Activated CD4-positive, alpha-beta T cell treated with anti-CD3 and anti-CD28 coated beads, Interleukin-2, amount 10 ng/mL, durations not matched to agents 24 days and 14 days (primary cell): ENCODE measurements around the gene IFT52. TPM values are rescaled to one million over a fixed set of nuclear protein-coding genes. Genes with fewer than 3 reads are reported as not detected.

Experiments
- DNase-seq: peaks from one replicate; pipeline ENCODE4 v3.0.0; 2022
- H3K27ac Mint-ChIP-seq: one replicate; pipeline ENCODE4 v1.8.0; 2022; ENCODE audit warnings: mild to moderate bottlenecking, mixed read lengths
- H3K27me3 Mint-ChIP-seq: one replicate; pipeline ENCODE4 v1.8.0; 2022; ENCODE audit warnings: mixed read lengths
- H3K36me3 Mint-ChIP-seq: one replicate; pipeline ENCODE4 v1.8.0; 2022; ENCODE audit warnings: low read depth, mild to moderate bottlenecking, mixed read lengths
- H3K4me1 Mint-ChIP-seq: one replicate; pipeline ENCODE4 v1.8.0; 2021; ENCODE audit warnings: mixed read lengths
- H3K4me3 Mint-ChIP-seq: one replicate; pipeline ENCODE4 v1.8.0; 2022; ENCODE audit warnings: mild to moderate bottlenecking, moderate library complexity, mixed read lengths
- H3K9me3 Mint-ChIP-seq: one replicate; pipeline ENCODE4 v1.8.0; 2021; ENCODE audit warnings: mixed read lengths
- intact Hi-C: fragments of 100-400 bp; cut with micrococcal nuclease; formaldehyde crosslinking; loops from one replicate; pipeline ENCODE4 v1.15.1; 2023
- total RNA-seq: library from RNA; stranded (reverse); gene quantifications from 2 replicates; pipeline ENCODE4 v1.2.3, GENCODE V29; 2022

The IFT52 gene
- total RNA-seq, 1 donor from 2014 or later = 18.6 TPM

DNA sequence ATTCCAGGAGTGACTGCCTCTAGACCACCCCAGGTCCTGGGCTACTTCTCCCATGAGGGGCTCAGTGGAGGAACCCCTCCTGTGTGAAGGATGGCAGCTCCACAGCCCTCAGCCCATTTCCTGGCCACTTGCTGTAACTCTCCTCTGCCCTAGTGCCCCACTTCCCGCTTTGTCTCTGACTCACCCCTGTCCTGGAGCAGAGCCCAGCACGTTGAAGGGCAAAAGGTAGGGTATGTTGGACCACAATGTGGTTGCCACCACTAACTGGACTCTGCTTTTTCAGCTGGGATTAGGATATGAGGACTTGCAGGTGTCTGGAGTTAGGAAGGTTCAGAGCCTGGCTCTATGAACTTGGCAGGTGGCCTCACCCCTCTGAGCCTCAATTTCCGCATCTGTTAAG is 78.6 kb downstream of the IFT52 start:
- Mint-ChIP-seq H3K4me1 (peaks cover 12% of the 10 kb centered on the region), H3K4me3 (no peak overlapping the region), H3K27me3 (peaks cover 5% of the 10 kb centered on the region), H3K27ac (no peak overlapping the region), H3K36me3 (peaks cover 13% of the 10 kb centered on the region), H3K9me3 (no peaks in the 10 kb centered on the region)
- DNase-seq = no peak
- intact Hi-C loops = no loop called here

DNA sequence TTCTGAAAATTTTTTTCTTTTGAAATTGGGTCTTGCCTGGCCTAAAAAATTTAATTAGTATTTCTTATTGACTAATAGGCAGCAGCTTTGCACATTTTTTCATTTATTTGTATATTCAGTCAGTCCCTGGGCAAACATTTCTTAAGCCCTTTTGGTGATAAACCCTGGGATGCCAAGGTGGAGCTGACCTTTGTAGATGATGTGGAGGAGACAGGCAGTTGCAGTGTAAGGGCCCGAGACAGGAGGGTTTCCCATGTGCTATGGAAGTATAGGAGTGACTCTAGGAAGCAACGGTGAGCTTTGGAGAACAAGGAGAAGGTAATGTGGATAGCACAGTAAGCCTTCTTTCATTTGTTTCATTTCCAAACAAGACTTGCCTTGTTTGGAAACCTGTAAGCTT is 79.7 kb downstream of the IFT52 start:
- intact Hi-C loops = no loop called here
- Mint-ChIP-seq H3K36me3 (peaks cover 13% of the 10 kb centered on the region), H3K4me1 (peaks cover 12% of the 10 kb centered on the region), H3K27me3 (peaks cover 3% of the 10 kb centered on the region), H3K9me3 (no peaks in the 10 kb centered on the region), H3K4me3 (no peak overlapping the region), H3K27ac (no peak overlapping the region)
- no peak for DNase-seq

DNA sequence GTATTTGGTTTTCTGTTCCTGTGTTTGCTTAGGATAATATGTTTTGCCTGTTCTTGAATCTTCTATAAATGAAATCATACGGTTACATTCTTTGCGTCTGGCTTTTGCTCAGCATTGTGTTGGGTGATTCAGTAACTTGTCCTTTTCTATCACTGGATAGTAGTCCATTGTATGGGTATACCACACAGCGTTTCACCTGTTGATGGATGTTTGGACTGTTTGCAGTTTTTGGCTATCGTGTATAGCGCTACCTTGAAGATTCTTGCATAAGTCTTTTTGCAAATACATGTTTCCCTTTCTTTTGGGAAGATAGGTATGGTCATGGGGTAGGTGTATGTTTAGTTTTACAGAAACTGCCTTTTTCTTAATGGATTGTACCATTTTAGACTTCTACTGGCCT is 85.6 kb downstream of the IFT52 start:
- Mint-ChIP-seq H3K27ac (no peak overlapping the region), H3K4me3 (no peak overlapping the region), H3K9me3 (no peaks in the 10 kb centered on the region), H3K36me3 (peaks cover 24% of the 10 kb centered on the region), H3K27me3 (no peaks in the 10 kb centered on the region), H3K4me1 (peaks cover 8% of the 10 kb centered on the region)
- DNase-seq = no peak
- intact Hi-C loops = no loop called here

DNA sequence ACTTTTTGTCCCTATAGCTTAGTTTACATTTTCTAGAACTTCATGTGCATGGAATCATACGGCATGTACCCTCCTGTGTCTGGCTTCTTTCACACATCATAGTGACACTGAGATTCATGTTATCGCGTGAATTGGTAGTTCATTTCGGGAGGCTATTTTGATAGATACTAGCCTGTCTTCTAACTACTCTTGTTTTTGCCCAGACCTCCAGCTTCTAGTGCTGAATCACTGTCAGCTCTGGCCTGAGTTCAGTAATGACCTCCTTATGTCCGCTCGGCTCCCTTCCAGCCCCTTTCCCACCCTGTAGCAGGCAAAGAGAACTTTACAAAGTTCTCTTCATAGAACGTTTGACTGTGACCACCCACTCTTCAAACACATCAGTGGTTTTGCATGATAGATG is 90.2 kb downstream of the IFT52 start:
- H3K36me3 Mint-ChIP-seq = peaks cover 15% of the 10 kb centered on the region
- no peak overlapping the region for H3K4me3 Mint-ChIP-seq
- no peak overlapping the region for H3K27ac Mint-ChIP-seq
- intact Hi-C loops = no loop called here
- no peak for DNase-seq
- no peaks in the 10 kb centered on the region for H3K27me3 Mint-ChIP-seq
- H3K9me3 Mint-ChIP-seq = no peaks in the 10 kb centered on the region
- H3K4me1 Mint-ChIP-seq = peaks cover 11% of the 10 kb centered on the region

DNA sequence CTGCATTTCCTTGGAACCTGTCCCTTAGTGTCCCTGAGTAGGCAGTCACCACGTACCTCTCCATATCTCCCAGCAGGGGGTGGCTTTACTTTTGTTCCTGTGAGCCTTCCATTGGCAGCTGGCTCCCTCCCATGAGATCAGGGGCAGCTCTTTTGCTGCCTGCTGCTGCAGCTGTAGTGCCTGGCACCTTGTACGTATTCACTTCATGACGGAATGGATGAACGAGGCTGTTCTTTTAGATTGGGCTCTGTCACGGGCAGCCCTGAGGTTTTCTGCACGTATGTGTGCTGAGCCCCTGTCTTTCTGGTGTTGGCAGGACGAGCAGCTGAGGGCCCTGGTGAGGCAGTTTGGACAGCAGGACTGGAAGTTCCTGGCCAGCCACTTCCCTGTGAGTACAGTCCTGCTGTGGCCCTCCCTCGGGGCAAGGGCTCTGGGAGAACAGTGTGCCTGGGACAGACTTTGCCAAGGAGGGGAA is 90.8 kb downstream of the IFT52 start:
- Mint-ChIP-seq H3K9me3 (no peaks in the 10 kb centered on the region), H3K4me1 (peaks cover 8% of the 10 kb centered on the region), H3K4me3 (no peak overlapping the region), H3K27me3 (no peaks in the 10 kb centered on the region), H3K36me3 (peaks cover 15% of the 10 kb centered on the region), H3K27ac (peak overlapping the region; percentile 58)
- intact Hi-C loops = no loop called here
- no peak for DNase-seq

DNA sequence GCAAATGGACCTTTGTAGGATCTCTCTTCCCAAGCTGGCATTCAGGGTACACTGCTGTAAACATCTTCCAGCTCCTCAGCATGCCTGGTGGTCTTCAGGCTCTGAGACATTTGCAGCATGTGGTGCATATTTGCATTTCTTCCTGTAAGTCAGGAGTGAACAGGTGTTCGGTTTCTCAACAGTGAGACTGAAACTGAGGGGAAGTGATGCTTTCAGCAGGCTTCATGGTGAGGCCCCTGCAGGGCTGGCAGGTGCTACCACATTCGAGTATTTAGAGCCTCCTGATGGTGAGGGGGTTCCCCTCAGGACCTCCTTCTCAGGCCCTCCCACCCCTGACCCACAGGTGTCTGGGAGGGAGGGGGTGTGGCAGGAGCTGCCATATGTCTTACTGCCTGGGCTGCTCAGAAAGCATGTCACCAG is 91.3 kb downstream of the IFT52 start:
- intact Hi-C loops = no loop called here
- no peak for DNase-seq
- Mint-ChIP-seq H3K27ac (no peak overlapping the region), H3K36me3 (peaks cover 15% of the 10 kb centered on the region), H3K4me1 (peaks cover 8% of the 10 kb centered on the region), H3K9me3 (no peaks in the 10 kb centered on the region), H3K4me3 (no peak overlapping the region), H3K27me3 (no peaks in the 10 kb centered on the region)

DNA sequence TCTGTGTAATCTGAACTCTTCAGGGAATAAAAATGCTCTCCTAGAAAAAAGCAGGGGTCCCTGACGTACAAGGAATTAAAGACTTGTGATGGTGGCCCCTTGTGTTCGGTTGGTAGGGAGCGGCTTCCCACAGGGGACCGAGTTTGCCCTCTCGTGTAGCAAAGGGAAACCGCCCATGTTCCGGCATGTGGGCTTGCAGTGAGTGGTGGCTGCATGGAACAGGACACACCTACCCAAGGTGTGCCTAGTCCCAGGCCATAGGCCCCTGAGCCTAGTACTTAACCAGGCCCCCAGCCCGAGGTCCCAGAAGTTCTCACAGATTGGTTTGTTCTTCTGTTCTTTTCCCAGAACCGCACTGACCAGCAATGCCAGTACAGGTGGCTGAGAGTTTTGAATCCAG is 91.7 kb downstream of the IFT52 start:
- H3K9me3 Mint-ChIP-seq = no peaks in the 10 kb centered on the region
- H3K4me1 Mint-ChIP-seq = peaks cover 6% of the 10 kb centered on the region
- H3K36me3 Mint-ChIP-seq = peaks cover 13% of the 10 kb centered on the region
- H3K27me3 Mint-ChIP-seq = no peaks in the 10 kb centered on the region
- intact Hi-C loops = no loop called here
- no peak for DNase-seq
- no peak overlapping the region for H3K4me3 Mint-ChIP-seq
- no peak overlapping the region for H3K27ac Mint-ChIP-seq

DNA sequence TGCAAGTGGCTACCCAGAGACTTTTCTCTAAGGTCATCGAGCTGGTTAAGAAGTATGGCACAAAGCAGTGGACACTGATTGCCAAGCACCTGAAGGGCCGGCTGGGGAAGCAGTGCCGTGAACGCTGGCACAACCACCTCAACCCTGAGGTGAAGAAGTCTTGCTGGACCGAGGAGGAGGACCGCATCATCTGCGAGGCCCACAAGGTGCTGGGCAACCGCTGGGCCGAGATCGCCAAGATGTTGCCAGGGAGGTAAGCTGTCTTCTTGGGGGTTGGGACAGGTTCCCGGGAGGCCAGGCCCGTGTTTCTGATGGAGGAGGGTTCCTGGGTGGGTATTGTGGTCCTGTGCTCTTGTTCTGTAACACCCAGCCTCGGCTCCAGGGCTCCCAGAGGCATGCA is 96.1 kb downstream of the IFT52 start:
- peaks cover 21% of the 10 kb centered on the region for H3K36me3 Mint-ChIP-seq
- no peak for DNase-seq
- no peak overlapping the region for H3K27ac Mint-ChIP-seq
- H3K27me3 Mint-ChIP-seq = no peaks in the 10 kb centered on the region
- no peaks in the 10 kb centered on the region for H3K9me3 Mint-ChIP-seq
- intact Hi-C loops = no loop called here
- peaks cover 9% of the 10 kb centered on the region for H3K4me1 Mint-ChIP-seq
- H3K4me3 Mint-ChIP-seq = no peak overlapping the region

DNA sequence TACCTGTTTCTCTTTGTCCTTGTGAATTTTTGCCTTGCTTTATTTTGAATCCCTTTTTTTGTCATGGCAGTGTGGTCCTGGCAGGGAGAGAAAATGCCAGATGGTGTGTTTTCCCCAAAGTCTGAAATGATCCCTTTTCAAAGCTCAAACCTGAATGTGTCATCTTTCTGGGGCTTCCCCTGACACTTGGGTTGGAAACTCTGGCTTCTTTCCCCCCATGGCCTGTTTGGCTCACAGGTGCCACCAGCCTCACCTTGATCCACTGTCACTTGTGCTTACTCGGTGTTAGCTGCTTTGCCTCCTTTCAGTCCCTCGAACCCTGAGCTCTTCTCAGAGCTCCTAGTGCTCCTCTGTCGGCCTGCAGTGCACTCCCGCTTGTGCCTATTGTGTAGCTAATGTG is 98.4 kb downstream of the IFT52 start:
- no peak for DNase-seq
- Mint-ChIP-seq H3K36me3 (peaks cover 22% of the 10 kb centered on the region), H3K27ac (no peak overlapping the region), H3K4me1 (peaks cover 11% of the 10 kb centered on the region), H3K27me3 (no peaks in the 10 kb centered on the region), H3K4me3 (no peak overlapping the region), H3K9me3 (no peaks in the 10 kb centered on the region)
- intact Hi-C loops = no loop called here

DNA sequence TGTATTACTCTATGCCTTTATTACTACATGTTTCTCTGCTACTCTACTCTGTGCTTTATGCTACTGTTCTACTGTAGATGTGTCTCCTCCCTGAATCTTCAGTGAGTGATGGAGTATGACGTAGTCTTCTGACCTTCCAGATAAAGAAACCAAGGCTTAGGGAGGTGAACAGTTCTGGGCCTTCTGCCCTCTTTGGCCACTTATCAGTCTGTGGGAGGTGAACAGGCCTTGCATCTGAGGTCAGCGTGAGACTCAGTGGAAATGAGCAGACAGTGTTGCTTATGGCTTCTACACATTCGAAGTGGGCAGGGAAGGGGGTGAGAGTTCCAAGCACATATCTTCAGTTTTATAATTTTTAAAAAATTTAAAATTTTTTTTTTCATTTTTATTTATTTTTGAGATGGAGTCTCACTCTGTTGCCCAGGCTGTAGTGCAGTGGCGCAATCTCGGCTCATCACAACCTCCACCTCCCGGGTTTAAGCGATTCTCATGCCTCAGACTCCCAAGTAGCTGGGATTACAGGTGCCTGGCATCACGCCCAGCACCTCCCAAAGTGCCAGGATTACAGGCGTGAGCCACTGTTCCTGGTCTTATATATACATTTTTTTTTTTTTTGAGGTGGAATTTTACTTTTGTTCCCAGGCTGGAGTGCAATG is 100.3 kb downstream of the IFT52 start:
- Mint-ChIP-seq H3K36me3 (peaks cover 26% of the 10 kb centered on the region), H3K4me3 (no peak overlapping the region), H3K27ac (peak overlapping the region; percentile 39), H3K27me3 (no peaks in the 10 kb centered on the region), H3K4me1 (peaks cover 11% of the 10 kb centered on the region), H3K9me3 (no peaks in the 10 kb centered on the region)
- intact Hi-C loops = no loop called here
- no peak for DNase-seq

DNA sequence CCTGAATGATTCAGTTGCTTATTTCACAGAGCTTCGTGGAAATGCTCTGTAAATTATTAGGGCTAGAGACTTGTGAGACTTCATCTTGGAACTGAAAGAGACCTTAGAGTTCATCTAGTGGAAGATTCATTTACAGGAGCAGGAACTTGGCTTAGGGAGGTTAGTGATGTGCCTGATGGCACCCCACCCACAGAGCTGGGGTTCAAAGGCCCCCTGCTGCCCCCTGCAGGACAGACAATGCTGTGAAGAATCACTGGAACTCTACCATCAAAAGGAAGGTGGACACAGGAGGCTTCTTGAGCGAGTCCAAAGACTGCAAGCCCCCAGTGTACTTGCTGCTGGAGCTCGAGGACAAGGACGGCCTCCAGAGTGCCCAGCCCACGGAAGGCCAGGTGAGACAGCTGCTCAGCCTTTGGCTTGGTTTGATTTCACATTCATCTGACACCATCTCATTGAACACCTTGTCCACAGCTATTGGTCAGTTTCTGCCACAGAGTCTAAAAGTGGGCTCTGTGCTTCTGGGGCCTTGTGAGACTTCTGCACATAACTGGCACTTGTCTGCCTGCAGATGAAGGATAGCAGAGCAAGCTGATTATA is 101.3 kb downstream of the IFT52 start:
- Mint-ChIP-seq H3K27me3 (no peaks in the 10 kb centered on the region), H3K9me3 (no peaks in the 10 kb centered on the region), H3K36me3 (peaks cover 24% of the 10 kb centered on the region), H3K27ac (no peak overlapping the region), H3K4me1 (peaks cover 11% of the 10 kb centered on the region), H3K4me3 (no peak overlapping the region)
- peak; percentile 88 for DNase-seq
- intact Hi-C loops = loop anchor here (1.0 kb wide), 2 partner anchors 154 to 243 kb away; no protein-coding TSS in a partner anchor

DNA sequence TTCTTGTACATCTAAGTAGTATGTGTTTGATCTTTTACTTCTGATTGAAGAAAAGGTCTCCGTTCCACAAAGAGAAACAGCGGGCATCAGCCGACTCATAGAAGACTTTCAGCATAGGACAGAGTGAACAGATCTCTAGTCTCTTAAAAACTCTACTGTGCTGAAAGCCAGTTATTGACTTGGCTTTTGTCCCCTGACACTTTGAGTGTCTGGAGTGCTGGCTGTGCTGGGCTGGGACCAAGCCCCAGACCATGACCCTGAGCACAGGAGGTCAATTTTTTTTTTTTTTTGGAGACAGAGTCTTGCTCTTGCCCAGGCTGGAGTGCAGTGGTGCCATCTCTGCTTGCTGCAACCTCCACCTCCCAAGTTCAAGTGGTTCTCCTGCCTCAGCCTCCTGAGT is 104.0 kb downstream of the IFT52 start:
- Mint-ChIP-seq H3K4me1 (peaks cover 3% of the 10 kb centered on the region), H3K36me3 (peaks cover 20% of the 10 kb centered on the region), H3K9me3 (no peaks in the 10 kb centered on the region), H3K27me3 (no peaks in the 10 kb centered on the region), H3K4me3 (no peak overlapping the region), H3K27ac (no peak overlapping the region)
- no peak for DNase-seq
- intact Hi-C loops = no loop called here

DNA sequence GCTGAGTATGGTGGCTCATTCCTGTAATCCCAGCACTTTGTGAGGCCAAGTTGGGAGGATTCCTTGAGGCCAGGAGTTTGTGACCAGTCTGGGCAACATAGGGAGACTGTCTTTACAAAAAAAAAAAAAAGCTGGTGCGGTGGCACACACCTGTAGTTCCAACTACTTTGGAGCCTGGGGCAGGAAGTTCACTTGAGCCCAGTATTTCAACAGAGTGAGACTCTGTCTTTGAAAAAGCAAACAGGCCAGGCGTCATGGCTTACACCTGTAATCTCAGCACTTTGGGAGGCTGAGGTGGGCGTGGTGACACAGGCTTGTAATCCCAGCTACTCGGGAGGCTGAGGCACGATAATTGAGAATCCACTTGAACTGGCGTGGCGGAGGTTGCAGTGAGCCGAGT is 104.8 kb downstream of the IFT52 start:
- no peaks in the 10 kb centered on the region for H3K9me3 Mint-ChIP-seq
- no peak overlapping the region for H3K4me3 Mint-ChIP-seq
- H3K36me3 Mint-ChIP-seq = peaks cover 27% of the 10 kb centered on the region
- peaks cover 7% of the 10 kb centered on the region for H3K4me1 Mint-ChIP-seq
- no peaks in the 10 kb centered on the region for H3K27me3 Mint-ChIP-seq
- intact Hi-C loops = no loop called here
- DNase-seq = no peak
- no peak overlapping the region for H3K27ac Mint-ChIP-seq
